Vagina (tissue), 2 donors: ENCODE results near the gene SCAMP3. TPM values are rescaled to one million over a fixed set of nuclear protein-coding genes. Genes with fewer than 3 reads are reported as not detected.

Experiments used
- DNase-seq, 2 donors: peaks; one replicate each; pipeline ENCODE4 v3.0.0-alpha.2; 2017; ENCODE audit errors: extremely low spot score in 2 of 2
- H3K27ac ChIP-seq: fragments of 200-600 bp; sonication (generic); one replicate; pipeline ENCODE4 v1.5.1; 2019
- H3K27me3 ChIP-seq: fragments of 200-600 bp; sonication (generic); one replicate; pipeline ENCODE4 v1.5.1; 2019
- H3K36me3 ChIP-seq, 2 donors: fragments of 200-600 bp; sonication (generic); one replicate each; pipeline ENCODE4 v1.5.1; 2017 to 2019
- H3K4me1 ChIP-seq: fragments of 200-600 bp; sonication (generic); one replicate; pipeline ENCODE4 v1.5.1; 2019
- H3K4me3 ChIP-seq, 2 donors: fragments of 200-600 bp; sonication (generic); 1 replicate in 1 of 2; 2 replicates in 1 of 2; pipeline ENCODE4 v1.5.1; 2016 to 2019
- H3K9me3 ChIP-seq: fragments of 200-600 bp; sonication (generic); one replicate; pipeline ENCODE4 v1.5.1; 2019
- CTCF ChIP-seq, 3 experiments: fragments of 450-650 bp in 2 of 3; fragments of 200-600 bp in 1 of 3; sonication (generic) in 1 of 3; IDR thresholded peaks; one replicate each; pipeline ENCODE4 v1.5.1; 2017 to 2019; ENCODE audit warnings: antibody characterized with exemption in 3 of 3, mild to moderate bottlenecking in 2 of 3, moderate library complexity in 2 of 3
- POLR2A ChIP-seq, 2 donors: fragments of 450-650 bp; IDR thresholded peaks; one replicate each; pipeline ENCODE4 v1.6.1; 2017; ENCODE audit warnings: antibody characterized with exemption in 2 of 2, mild to moderate bottlenecking in 2 of 2, moderate library complexity in 2 of 2
- POLR2AphosphoS5 ChIP-seq, 2 donors: sonication (generic); formaldehyde crosslinking; IDR thresholded peaks; one replicate each; pipeline ENCODE4 v1.9.0; 2017; ENCODE audit warnings: antibody characterized with exemption in 2 of 2, mild to moderate bottlenecking in 2 of 2, low read depth in 1 of 2; ENCODE audit not compliant: insufficient read depth in 1 of 2
- intact Hi-C: fragments of 100-400 bp; cut with DNase I; formaldehyde crosslinking; loops from one replicate; pipeline ENCODE4 v1.15.1; 2023
- total RNA-seq: library from RNA; depleted of rRNA; stranded (reverse); fragments of >200 nt; gene quantifications from one replicate; pipeline ENCODE4 v1.2.3, GENCODE V29; 2016

Gene SCAMP3
- total RNA-seq, 1 donor from 2014 or later, result 44.7 TPM

DNA sequence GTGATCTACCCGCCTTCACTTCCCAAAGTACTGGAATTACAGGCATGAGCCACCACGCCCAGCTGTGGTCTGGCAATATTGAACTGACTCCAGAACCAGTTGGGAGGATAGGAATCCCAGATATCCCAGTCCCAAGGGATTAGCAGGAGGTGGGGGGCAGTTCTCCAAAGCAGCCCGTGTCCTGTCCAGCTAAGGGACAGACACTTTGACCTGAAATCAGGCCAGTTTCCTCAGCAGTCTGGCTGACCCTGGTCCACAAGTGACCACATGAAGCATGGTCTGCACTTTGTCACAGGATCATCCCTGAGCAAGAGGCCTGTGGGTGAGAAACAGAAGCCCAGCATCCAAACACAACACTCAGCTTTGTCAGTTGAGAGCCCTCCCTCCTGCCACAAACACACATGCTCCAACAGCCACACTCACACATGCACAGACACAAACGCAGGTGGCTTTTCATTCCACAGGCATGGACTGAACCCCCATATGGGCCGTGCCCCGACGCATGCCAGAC, 43.8 kb upstream of the SCAMP3 start:
- Histone ChIP-seq H3K4me1 (peaks cover 26% of the 10 kb centered on the region), H3K27ac (no peak overlapping the region), H3K4me3 (no peak overlapping the region), H3K27me3 (no peaks in the 10 kb centered on the region), H3K36me3 (no peaks in the 10 kb centered on the region), H3K9me3 (no peaks in the 10 kb centered on the region)
- DNase-seq, result no peak
- no peak for TF ChIP-seq CTCF (IDR thresholded peaks at IDR 0.05)
- no peak for TF ChIP-seq POLR2AphosphoS5 (IDR thresholded peaks at IDR 0.05; ENCODE audit: insufficient read depth in 1 of 2, low read depth in 1 of 2)
- no peak for TF ChIP-seq POLR2A (IDR thresholded peaks at IDR 0.05)
- intact Hi-C loops, result no loop called here

GRCh38 chr1:155304558-155305063, 42.5 kb upstream of the SCAMP3 start:
- H3K36me3 ChIP-seq, result no peaks in the 10 kb centered on the region
- no peak for DNase-seq
- peaks cover 13% of the 10 kb centered on the region for H3K4me1 ChIP-seq
- H3K27ac ChIP-seq, result no peak overlapping the region
- H3K4me3 ChIP-seq, result no peak overlapping the region
- H3K9me3 ChIP-seq, result no peaks in the 10 kb centered on the region
- TF ChIP-seq POLR2AphosphoS5 (IDR thresholded peaks at IDR 0.05; ENCODE audit: insufficient read depth in 1 of 2, low read depth in 1 of 2) (no peak), POLR2A (IDR thresholded peaks at IDR 0.05) (no peak), CTCF (IDR thresholded peaks at IDR 0.05) (no peak)
- intact Hi-C loops, result no loop called here
- H3K27me3 ChIP-seq, result no peaks in the 10 kb centered on the region

DNA sequence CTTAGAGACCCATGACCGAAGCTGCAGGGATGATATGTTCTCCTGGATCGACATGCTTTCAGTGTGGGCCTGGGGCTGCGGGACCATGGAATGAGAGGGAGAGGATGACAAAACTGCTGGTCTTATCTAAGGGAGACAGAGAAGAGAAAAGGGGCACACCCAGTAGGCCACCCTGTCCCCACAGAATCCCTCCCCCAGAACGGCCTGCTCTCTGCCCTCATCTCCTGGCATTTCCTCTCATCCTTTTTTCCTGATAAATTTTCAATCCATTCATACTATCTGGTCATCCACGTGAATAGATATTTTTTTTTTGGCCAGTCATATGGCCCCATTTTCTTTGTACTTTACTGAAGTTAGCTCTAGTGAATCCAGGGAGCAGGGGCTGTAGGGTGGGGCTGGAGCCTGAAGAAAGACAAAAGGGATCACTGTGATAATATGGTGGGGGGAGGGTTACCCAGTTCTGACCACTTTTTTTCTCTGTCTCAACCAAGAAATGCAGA, 39.2 kb upstream of the SCAMP3 start, which contains the start of gene PKLR:
Gene PKLR, minus strand, starts transcription at position 97 of the 500 bp plus-strand sequence. Its CDS starts 43 bp downstream, at position 54.
- no peak for DNase-seq
- Histone ChIP-seq H3K4me1 (no peaks in the 10 kb centered on the region), H3K9me3 (no peaks in the 10 kb centered on the region), H3K27ac (no peak within 1 kb of the TSS), H3K4me3 (no peak within 1 kb of the TSS), H3K27me3 (no peaks in the 10 kb centered on the region), H3K36me3 (no peaks in the 10 kb centered on the region)
- intact Hi-C loops, result no loop called here
- TF ChIP-seq POLR2AphosphoS5 (IDR thresholded peaks at IDR 0.05; ENCODE audit: insufficient read depth in 1 of 2, low read depth in 1 of 2), result no peak
- no peak for TF ChIP-seq POLR2A (IDR thresholded peaks at IDR 0.05)

GRCh38 chr1:155300553-155301329, 38.6 kb upstream of the SCAMP3 start:
- Histone ChIP-seq H3K4me1 (peaks cover 3% of the 10 kb centered on the region), H3K9me3 (no peaks in the 10 kb centered on the region), H3K27me3 (no peaks in the 10 kb centered on the region), H3K36me3 (no peaks in the 10 kb centered on the region), H3K27ac (no peak overlapping the region), H3K4me3 (no peak overlapping the region)
- peak in 1 of 2 donors; percentile 55 for DNase-seq
- intact Hi-C loops, result no loop called here
- no peak for TF ChIP-seq POLR2AphosphoS5 (IDR thresholded peaks at IDR 0.05; ENCODE audit: insufficient read depth in 1 of 2, low read depth in 1 of 2)
- TF ChIP-seq CTCF (IDR thresholded peaks at IDR 0.05), result no peak
- no peak for TF ChIP-seq POLR2A (IDR thresholded peaks at IDR 0.05)

DNA sequence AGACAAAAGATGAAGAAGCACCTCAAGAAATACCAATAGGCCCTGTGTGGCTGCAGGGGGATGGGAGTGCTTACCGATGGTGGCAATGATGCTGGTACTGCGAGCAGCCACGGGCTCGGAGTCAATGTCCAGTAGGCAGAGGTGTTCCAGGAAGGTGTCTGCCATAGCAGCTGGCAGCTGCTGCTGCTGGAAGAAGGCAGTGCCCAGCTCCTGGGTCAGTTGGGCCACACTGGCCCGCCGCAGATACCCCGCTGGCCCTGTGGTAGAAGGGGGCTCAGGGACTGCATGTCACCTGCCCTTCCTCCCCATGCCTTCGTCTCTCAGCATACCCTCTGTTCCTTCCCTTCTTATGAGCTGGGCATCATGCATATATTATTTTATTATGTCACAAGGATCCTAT, 37.9 kb upstream of the SCAMP3 start:
- no peak overlapping the region for H3K4me3 ChIP-seq
- no peaks in the 10 kb centered on the region for H3K36me3 ChIP-seq
- no peaks in the 10 kb centered on the region for H3K9me3 ChIP-seq
- no peak for DNase-seq
- intact Hi-C loops, result no loop called here
- TF ChIP-seq CTCF (IDR thresholded peaks at IDR 0.05), result no peak
- no peak for TF ChIP-seq POLR2AphosphoS5 (IDR thresholded peaks at IDR 0.05; ENCODE audit: insufficient read depth in 1 of 2, low read depth in 1 of 2)
- TF ChIP-seq POLR2A (IDR thresholded peaks at IDR 0.05), result no peak
- no peaks in the 10 kb centered on the region for H3K27me3 ChIP-seq
- H3K27ac ChIP-seq, result no peak overlapping the region
- peaks cover 10% of the 10 kb centered on the region for H3K4me1 ChIP-seq
